Osteocyte (in vitro differentiated cells): ENCODE data around the gene PLXND1. TPM values are rescaled to one million over a fixed set of nuclear protein-coding genes. Genes with fewer than 3 reads are reported as not detected.

ENCODE experiments used
- DNase-seq: peaks from one replicate; pipeline ENCODE4 v3.0.0; 2021; ENCODE audit warnings: mixed read lengths; ENCODE audit not compliant: unreplicated experiment; ENCODE audit errors: extremely low spot score
- H3K27ac Mint-ChIP-seq: one replicate; pipeline ENCODE4 v1.8.0; 2021; ENCODE audit warnings: mild to moderate bottlenecking, mixed read lengths; ENCODE audit not compliant: unreplicated experiment
- H3K27me3 Mint-ChIP-seq: one replicate; pipeline ENCODE4 v1.8.0; 2021; ENCODE audit warnings: mixed read lengths; ENCODE audit not compliant: unreplicated experiment
- H3K36me3 Mint-ChIP-seq: one replicate; pipeline ENCODE4 v1.8.0; 2021; ENCODE audit warnings: mixed read lengths; ENCODE audit not compliant: unreplicated experiment
- H3K4me1 Mint-ChIP-seq: one replicate; pipeline ENCODE4 v1.8.0; 2021; ENCODE audit warnings: mixed read lengths; ENCODE audit not compliant: unreplicated experiment
- H3K4me3 Mint-ChIP-seq: one replicate; pipeline ENCODE4 v1.8.0; 2021; ENCODE audit warnings: mild to moderate bottlenecking, moderate library complexity, mixed read lengths; ENCODE audit not compliant: unreplicated experiment
- H3K9me3 Mint-ChIP-seq: one replicate; pipeline ENCODE4 v1.8.0; 2021; ENCODE audit warnings: mixed read lengths; ENCODE audit not compliant: unreplicated experiment
- CTCF ChIP-seq: fragments of 200-600 bp; sonication (generic); IDR thresholded peaks from 2 replicates; pipeline ENCODE4 v1.5.0; 2021; ENCODE audit warnings: antibody characterized with exemption, mild to moderate bottlenecking, moderate library complexity
- total RNA-seq: library from RNA; stranded (reverse); gene quantifications from 2 replicates; pipeline ENCODE4 v1.2.1, GENCODE V29; 2021

Gene PLXND1
- total RNA-seq, 1 donor from 2014 or later = 358 TPM

DNA sequence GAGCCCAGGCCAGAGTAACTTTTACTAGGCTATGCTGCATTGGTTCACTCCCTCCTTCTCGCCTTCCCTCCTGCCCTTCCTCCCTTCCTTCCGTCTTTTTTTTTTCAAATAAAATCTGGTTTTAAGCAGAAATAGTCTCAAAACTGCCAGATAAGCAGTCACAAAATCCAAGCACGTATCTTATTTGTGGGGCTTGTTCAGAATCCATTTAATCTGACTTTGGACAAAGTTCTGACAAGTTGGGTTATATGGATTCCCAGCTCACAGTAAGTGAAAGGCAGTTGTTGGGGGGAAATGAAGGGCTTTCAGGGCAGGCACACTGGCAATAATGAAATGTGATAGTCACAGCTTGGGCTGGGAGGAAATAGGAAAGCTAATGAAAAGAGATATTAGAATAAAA is 32.0 kb upstream of the PLXND1 start:
- DNase-seq = no peak
- Mint-ChIP-seq H3K4me1 (peaks cover 2% of the 10 kb centered on the region), H3K9me3 (peaks cover 13% of the 10 kb centered on the region), H3K36me3 (no peaks in the 10 kb centered on the region), H3K27ac (no peak overlapping the region), H3K4me3 (no peak overlapping the region), H3K27me3 (no peaks in the 10 kb centered on the region)
- no peak for TF ChIP-seq CTCF

- Mint-ChIP-seq H3K27ac (no peak overlapping the region), H3K27me3 (no peaks in the 10 kb centered on the region), H3K9me3 (peaks cover 13% of the 10 kb centered on the region), H3K4me3 (no peak overlapping the region), H3K4me1 (no peaks in the 10 kb centered on the region), H3K36me3 (no peaks in the 10 kb centered on the region)
- TF ChIP-seq CTCF = no peak
- DNase-seq = no peak
These were observed 29.6 kb upstream of the PLXND1 start for GRCh38 chr3:129636082-129636481.

- Mint-ChIP-seq H3K27ac (no peak overlapping the region), H3K4me1 (no peaks in the 10 kb centered on the region), H3K4me3 (no peak overlapping the region), H3K27me3 (no peaks in the 10 kb centered on the region), H3K36me3 (no peaks in the 10 kb centered on the region), H3K9me3 (peaks cover 13% of the 10 kb centered on the region)
- DNase-seq = no peak
- no peak for TF ChIP-seq CTCF
These were observed 29.2 kb upstream of the PLXND1 start for GRCh38 chr3:129635656-129636055.

GRCh38 chr3:129633751-129634481 is 27.4 kb upstream of the PLXND1 start:
- Mint-ChIP-seq H3K27ac (no peak overlapping the region), H3K9me3 (peaks cover 13% of the 10 kb centered on the region)

More at GRCh38 chr3:129633751-129634481, 27.4 kb upstream of the PLXND1 start:
- Mint-ChIP-seq H3K4me3 (no peak overlapping the region), H3K4me1 (no peaks in the 10 kb centered on the region), H3K36me3 (no peaks in the 10 kb centered on the region), H3K27me3 (no peaks in the 10 kb centered on the region)
- TF ChIP-seq CTCF = no peak
- DNase-seq = no peak
